Measurements from ENCODE around the gene SYNJ2.

Gene SYNJ2

DNA sequence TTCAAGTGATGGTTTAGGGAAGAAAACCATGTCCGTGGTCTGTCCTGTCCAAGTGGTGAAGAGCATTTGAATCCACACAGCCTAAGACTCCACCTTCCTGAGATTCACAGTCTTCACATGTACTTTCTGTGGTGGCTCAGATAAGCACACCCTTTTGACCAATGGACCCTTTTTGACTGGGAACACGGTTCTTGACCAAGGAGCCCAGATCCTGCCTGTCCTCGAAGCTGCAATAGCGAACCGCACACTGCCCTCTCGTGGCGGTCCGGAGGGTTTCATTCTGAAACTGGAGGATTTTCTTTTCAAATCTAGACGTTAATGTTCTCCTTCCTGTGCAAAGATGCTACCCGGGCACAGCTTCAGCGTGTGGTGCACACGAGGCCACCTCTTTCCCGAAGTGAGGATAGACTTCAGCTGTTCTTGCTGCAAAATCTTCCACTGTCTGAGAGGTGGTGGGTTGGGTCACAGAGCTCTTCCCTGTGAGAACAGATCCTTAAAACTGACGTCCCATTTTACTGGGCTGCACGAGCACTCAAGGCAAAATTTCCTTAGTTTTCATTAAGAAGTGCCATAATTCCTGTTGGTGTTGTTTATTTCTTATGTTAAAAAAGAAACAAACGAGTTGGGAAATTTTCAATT, 90.5 kb downstream of the SYNJ2 start:
- peak overlapping the region in 8 of 11 experiments; percentile 1 to 64 (median 41); a peak in 13 of 22 replicates for H3K4me2 ChIP-seq

DNA sequence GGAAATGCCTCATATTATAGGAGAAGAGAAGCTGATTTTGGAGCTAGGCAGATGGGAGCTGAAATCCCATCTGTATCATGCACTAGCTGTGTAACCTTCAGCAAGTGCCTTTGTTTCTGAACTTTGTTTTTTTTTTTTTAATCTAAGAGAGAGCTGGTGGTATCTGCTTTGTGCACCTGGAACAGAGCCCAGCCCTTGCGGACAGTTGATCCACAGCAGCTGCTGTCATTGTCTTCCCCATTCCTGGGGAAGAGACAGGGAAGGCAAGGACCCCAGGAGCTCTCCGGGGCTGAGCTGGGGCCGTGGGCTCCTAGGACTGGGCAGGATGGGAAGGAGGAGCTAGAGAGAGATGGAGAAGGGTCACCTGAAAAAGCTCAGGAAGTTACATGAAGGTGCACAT, 92.1 kb downstream of the SYNJ2 start:
- Histone ChIP-seq H3K4me3 (no peak overlapping the region), H3K36me3 (peaks cover 0 to 8% (median 0%) of the 10 kb centered on the region in 11 experiments; a peak in 5 of 22 replicates), H3K4me2 (no peak overlapping the region), H3K27ac (no peak overlapping the region), H3K9ac (no peak overlapping the region), H4K20me1 (no peaks in the 10 kb centered on the region), H3K27me3 (peaks cover 0 to 3% (median 0%) of the 10 kb centered on the region in 11 experiments; a peak in 1 of 22 replicates), H3K4me1 (peaks cover 6 to 20% (median 13%) of the 10 kb centered on the region in 10 experiments), H3K9me3 (replicated peaks in 1 of 11) (no peaks in the 10 kb centered on the region)
- no peak for TF ChIP-seq Cebpa-rat (IDR thresholded peaks at IDR 0.05)

More for the DNA sequence above, 90.5 kb downstream of the SYNJ2 start:
- H3K27me3 ChIP-seq = peaks cover 0 to 3% (median 0%) of the 10 kb centered on the region in 11 experiments; a peak in 1 of 22 replicates
- H3K9me3 ChIP-seq (replicated peaks in 1 of 11) = no peaks in the 10 kb centered on the region
- no peaks in the 10 kb centered on the region for H4K20me1 ChIP-seq
- H3K27ac ChIP-seq = no peak overlapping the region
- TF ChIP-seq Cebpa-rat (IDR thresholded peaks at IDR 0.05) = no peak
- peaks cover 8 to 29% (median 16%) of the 10 kb centered on the region in 10 experiments for H3K4me1 ChIP-seq
- 0 out of 22 replicates have a peak overlapping the region, but pooled peaks of 1 of the 11 experiments have one; percentile 8 for H3K9ac ChIP-seq
- no peak overlapping the region for H3K4me3 ChIP-seq
- H3K36me3 ChIP-seq = no peaks in the 10 kb centered on the region

DNA sequence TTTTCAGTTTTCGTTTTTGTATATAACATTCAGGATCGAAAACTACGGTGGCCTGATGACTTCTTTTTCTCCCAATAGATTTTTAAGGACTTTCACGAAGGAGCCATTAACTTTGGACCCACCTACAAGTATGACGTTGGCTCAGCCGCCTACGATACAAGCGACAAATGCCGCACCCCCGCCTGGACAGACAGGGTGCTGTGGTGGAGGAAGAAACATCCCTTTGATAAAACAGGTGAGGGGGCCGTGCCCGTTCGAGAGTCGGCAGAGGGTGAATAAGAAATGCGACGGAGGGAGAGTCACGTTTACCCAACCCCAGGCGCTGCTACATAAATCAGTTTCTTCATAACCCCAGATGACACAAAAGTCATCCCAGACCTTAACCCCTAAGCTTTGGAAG, 94.9 kb downstream of the SYNJ2 start:
- Histone ChIP-seq H3K4me1 (peaks cover 0 to 29% (median 15%) of the 10 kb centered on the region in 10 experiments; a peak in 17 of 20 replicates), H3K27ac (no peak overlapping the region), H3K27me3 (no peaks in the 10 kb centered on the region), H4K20me1 (no peaks in the 10 kb centered on the region), H3K9me3 (replicated peaks in 1 of 11) (no peaks in the 10 kb centered on the region), H3K4me3 (no peak overlapping the region), H3K9ac (no peak overlapping the region), H3K36me3 (peaks cover 0 to 15% (median 0%) of the 10 kb centered on the region in 11 experiments; a peak in 6 of 22 replicates), H3K4me2 (no peak overlapping the region)
- no peak for TF ChIP-seq Cebpa-rat (IDR thresholded peaks at IDR 0.05)

DNA sequence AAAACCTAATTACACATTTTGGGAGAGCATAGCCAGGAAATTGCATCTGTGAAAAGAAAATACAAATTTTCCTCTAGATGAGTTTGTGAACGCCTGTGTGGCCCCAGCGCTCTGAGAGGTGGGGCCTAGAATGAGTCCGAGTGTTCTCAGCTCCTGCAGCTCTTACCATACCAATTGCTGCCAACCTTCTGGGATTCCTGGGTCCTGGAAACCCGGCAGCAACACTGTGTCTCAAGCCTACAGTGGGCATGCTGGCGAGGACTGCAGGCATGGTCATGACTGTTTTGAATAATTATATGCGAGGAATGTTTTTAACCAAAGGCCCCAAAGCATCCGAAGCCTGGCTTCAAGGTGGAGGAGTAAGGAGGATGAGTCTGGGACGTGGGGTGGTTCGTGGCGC, 96.0 kb downstream of the SYNJ2 start:
- H3K27ac ChIP-seq = no peak overlapping the region
- no peak overlapping the region for H3K9ac ChIP-seq
- no peak for TF ChIP-seq Cebpa-rat (IDR thresholded peaks at IDR 0.05)
- H3K4me1 ChIP-seq = peaks cover 0 to 23% (median 9%) of the 10 kb centered on the region in 10 experiments; a peak in 12 of 20 replicates
- no peak overlapping the region for H3K4me3 ChIP-seq
- H4K20me1 ChIP-seq = no peaks in the 10 kb centered on the region
- no peaks in the 10 kb centered on the region for H3K9me3 ChIP-seq (replicated peaks in 1 of 11)
- H3K27me3 ChIP-seq = no peaks in the 10 kb centered on the region
- no peak overlapping the region for H3K4me2 ChIP-seq
- peaks cover 0 to 19% (median 4%) of the 10 kb centered on the region in 11 experiments; a peak in 7 of 22 replicates for H3K36me3 ChIP-seq

DNA sequence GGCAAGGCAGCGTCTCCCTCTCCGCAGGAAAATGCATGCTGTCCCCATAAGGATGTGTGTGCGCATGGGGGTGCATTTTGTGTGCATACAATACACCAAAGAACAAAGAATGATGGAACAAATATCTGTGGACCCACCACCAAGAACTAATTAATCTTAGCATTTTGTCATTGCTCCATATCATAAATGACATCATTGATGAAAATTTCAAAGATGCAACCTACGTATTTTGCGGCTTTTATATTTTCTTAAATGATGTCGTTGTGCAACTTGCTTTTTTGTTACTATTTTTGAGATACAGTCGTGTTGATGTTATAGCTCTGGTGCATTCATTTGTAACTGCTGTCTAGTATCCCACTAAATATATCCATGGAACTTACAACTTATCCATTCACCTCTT, 96.7 kb downstream of the SYNJ2 start:
- Histone ChIP-seq H3K27ac (no peak overlapping the region), H3K9me3 (replicated peaks in 1 of 11) (no peaks in the 10 kb centered on the region), H3K4me1 (peaks cover 0 to 26% (median 9%) of the 10 kb centered on the region in 10 experiments; a peak in 12 of 20 replicates), H4K20me1 (no peaks in the 10 kb centered on the region), H3K4me2 (no peak overlapping the region), H3K36me3 (peaks cover 0 to 22% (median 4%) of the 10 kb centered on the region in 11 experiments; a peak in 8 of 22 replicates), H3K4me3 (no peak overlapping the region), H3K27me3 (no peaks in the 10 kb centered on the region), H3K9ac (no peak overlapping the region)
- TF ChIP-seq Cebpa-rat (IDR thresholded peaks at IDR 0.05) = no peak

DNA sequence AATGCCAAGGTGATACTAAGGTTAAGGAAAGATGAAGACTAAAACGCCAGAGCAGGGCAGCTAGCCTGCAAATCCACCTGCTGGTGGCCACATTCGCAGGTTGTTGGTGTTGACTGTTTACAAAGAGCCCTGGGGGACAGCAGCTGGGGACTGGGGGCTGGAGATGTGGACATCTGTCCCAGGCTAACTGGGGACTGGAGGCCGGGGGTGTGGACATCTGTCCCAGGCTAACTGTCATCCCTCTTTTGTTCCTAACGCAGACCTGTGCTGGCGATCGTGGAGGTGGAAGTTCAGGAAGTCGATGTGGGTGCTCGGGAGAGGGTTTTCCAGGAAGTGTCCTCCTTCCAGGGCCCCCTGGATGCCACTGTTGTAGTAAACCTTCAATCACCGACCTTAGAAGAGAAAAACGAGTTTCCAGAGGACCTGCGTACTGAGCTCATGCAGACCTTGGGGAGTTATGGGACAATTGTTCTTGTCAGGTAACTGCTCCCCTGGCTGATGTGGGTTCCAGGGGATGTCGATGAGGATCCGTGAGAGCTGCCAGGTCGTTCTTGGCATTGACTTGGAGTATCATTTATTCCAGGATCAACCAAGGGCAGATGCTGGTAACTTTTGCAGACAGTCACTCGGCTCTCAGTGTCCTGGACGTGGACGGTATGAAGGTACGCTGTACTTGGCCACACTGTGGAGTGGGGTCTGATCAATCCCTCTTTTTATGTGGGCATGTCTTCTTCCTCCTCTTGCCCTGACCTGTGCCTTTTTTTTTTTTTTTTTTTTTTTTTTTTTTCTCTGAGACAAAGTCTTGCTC, 99.4 kb downstream of the SYNJ2 start:
- Histone ChIP-seq H3K9me3 (replicated peaks in 1 of 11) (no peaks in the 10 kb centered on the region), H3K4me2 (peak overlapping the region in 5 of 11 experiments; percentile 3 to 40 (median 29); a peak in 8 of 22 replicates), H3K4me1 (peaks cover 3 to 51% (median 31%) of the 10 kb centered on the region in 10 experiments), H3K4me3 (no peak overlapping the region), H4K20me1 (no peaks in the 10 kb centered on the region), H3K9ac (peak overlapping the region in 1 of 11 experiments; percentile 29; a peak in 1 of 22 replicates), H3K27ac (peak overlapping the region in 7 of 11 experiments; percentile 12 to 52 (median 23); a peak in 8 of 22 replicates), H3K36me3 (peaks cover 0 to 31% (median 11%) of the 10 kb centered on the region in 11 experiments; a peak in 11 of 22 replicates), H3K27me3 (no peaks in the 10 kb centered on the region)
- no peak for TF ChIP-seq Cebpa-rat (IDR thresholded peaks at IDR 0.05)

DNA sequence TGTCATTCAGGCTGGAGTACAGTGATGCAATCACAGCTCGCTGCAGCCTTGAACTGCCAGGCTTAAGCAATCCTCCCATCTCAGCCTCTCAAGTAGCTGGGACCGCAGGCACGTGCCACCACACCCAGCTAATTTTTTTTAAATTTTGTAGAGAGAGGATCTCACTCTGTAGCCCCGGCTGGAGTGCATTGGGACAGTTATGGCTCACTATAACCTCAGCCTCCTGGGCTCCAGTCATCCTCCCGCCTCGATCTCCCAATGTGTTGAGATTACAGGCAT, 99.9 kb downstream of the SYNJ2 start:
- H3K36me3 ChIP-seq = peaks cover 0 to 31% (median 11%) of the 10 kb centered on the region in 11 experiments; a peak in 11 of 22 replicates
- H4K20me1 ChIP-seq = no peaks in the 10 kb centered on the region
- H3K9ac ChIP-seq = no peak overlapping the region

DNA sequence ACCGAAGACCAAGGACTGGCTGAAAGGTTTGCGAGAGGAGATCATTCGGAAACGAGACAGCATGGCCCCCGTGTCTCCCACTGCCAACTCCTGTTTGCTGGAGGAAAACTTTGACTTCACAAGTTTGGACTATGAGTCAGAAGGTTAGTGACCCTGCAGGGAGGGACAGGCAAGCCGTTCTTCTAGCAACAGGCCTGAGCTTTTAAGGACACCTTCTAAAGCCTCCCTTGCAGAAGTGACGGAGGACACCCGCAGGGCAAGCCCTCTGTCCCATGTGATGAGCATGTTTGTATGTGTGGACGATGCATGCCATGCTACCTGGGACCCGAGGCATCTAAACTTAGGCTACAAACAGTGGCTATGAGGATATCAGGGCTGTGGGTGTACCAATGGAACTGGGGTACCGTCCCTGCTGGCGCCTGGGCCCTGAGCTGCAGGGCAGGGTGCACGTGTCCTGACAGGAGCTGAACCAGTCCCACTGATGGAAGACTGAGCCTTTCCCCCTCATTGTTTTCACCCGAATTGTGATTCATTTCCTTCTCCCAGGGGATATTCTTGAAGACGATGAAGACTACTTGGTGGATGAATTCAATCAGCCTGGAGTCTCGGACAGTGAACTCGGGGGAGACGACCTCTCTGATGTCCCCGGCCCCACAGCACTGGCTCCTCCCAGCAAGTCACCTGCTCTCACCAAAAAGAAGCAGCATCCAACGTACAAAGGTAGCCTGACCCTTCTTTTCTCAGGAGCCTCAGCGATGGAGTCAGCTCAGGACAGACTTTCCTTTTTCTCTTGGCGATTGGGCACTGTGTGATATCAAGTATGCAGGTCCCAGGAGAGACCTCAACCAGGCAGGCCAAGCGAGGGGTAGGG, 102.0 kb downstream of the SYNJ2 start:
- H3K4me3 ChIP-seq = no peak overlapping the region
- H3K4me2 ChIP-seq = peak overlapping the region in 8 of 11 experiments; percentile 0 to 97 (median 46); a peak in 11 of 22 replicates
- H3K36me3 ChIP-seq = peaks cover 0 to 26% (median 10%) of the 10 kb centered on the region in 11 experiments; a peak in 10 of 22 replicates
- H3K9ac ChIP-seq = no peak overlapping the region
- no peak for TF ChIP-seq Cebpa-rat (IDR thresholded peaks at IDR 0.05)
- no peaks in the 10 kb centered on the region for H4K20me1 ChIP-seq
- peaks cover 17 to 72% (median 55%) of the 10 kb centered on the region in 10 experiments for H3K4me1 ChIP-seq
- peak overlapping the region in 8 of 11 experiments; percentile 98 to 100 (median 99); a peak in 15 of 22 replicates for H3K27ac ChIP-seq
- H3K27me3 ChIP-seq = no peaks in the 10 kb centered on the region
- H3K9me3 ChIP-seq (replicated peaks in 1 of 11) = no peaks in the 10 kb centered on the region

More for the DNA sequence above, 99.9 kb downstream of the SYNJ2 start:
- H3K27me3 ChIP-seq = no peaks in the 10 kb centered on the region
- H3K4me2 ChIP-seq = peak overlapping the region in 3 of 11 experiments; percentile 29 to 40 (median 30); a peak in 4 of 22 replicates
- peak in 4 of 11 experiments; percentile 28 to 45 (median 36); a peak in 3 of 22 replicates for TF ChIP-seq Cebpa-rat (IDR thresholded peaks at IDR 0.05)
- no peaks in the 10 kb centered on the region for H3K9me3 ChIP-seq (replicated peaks in 1 of 11)
- H3K4me3 ChIP-seq = no peak overlapping the region
- H3K27ac ChIP-seq = peak overlapping the region in 4 of 11 experiments; percentile 19 to 40 (median 22); a peak in 6 of 22 replicates
- peaks cover 8 to 54% (median 36%) of the 10 kb centered on the region in 10 experiments for H3K4me1 ChIP-seq

All from BLaER1 treated with 17β-estradiol and CSF1 and Interleukin-3, amounts not matched to agents 10 nM and 100 nM (cell line).